Adrenal gland (tissue), 12 donors: ENCODE measurements around the gene PRR3. TPM values are rescaled to one million over a fixed set of nuclear protein-coding genes. Genes with fewer than 3 reads are reported as not detected.

Experiments used
- DNase-seq, 7 donors: peaks; one replicate each; pipeline ENCODE4 v3.0.0-alpha.2; 2019 to 2020
- H3K27ac ChIP-seq, 5 donors: fragments of 200-600 bp; sonication (generic) in 4 of 5; 1 replicate in 3 of 5; 2 replicates in 2 of 5; pipeline versions ENCODE4 v1.5.1 to v1.8.0; 2016 to 2020; ENCODE audit warnings: mild to moderate bottlenecking in 1 of 5
- H3K27me3 ChIP-seq: fragments of 200-600 bp; 2 replicates; pipeline ENCODE4 v1.8.0; 2021
- H3K36me3 ChIP-seq, 2 donors: fragments of 200-600 bp; replicated peaks in 1 of 2; 1 replicate in 1 of 2; 2 replicates in 1 of 2; pipeline versions ENCODE4 v1.5.1 to v1.8.0; 2018 to 2022
- H3K4me1 ChIP-seq, 2 donors: fragments of 200-600 bp; replicated peaks in 1 of 2; 1 replicate in 1 of 2; 2 replicates in 1 of 2; pipeline versions ENCODE4 v1.5.1 to v1.8.0; 2018 to 2021
- H3K4me3 ChIP-seq, 4 donors: fragments of 200-600 bp; sonication (generic) in 3 of 4; one replicate each; pipeline ENCODE4 v1.5.1; 2016 to 2018
- H3K9me3 ChIP-seq, 3 donors: fragments of 200-600 bp; sonication (generic) in 1 of 3; replicated peaks in 1 of 3; 1 replicate in 2 of 3; 2 replicates in 1 of 3; pipeline versions ENCODE4 v1.5.1 to v1.8.0; 2016 to 2021
- CTCF ChIP-seq, 6 experiments: fragments of 450-650 bp in 4 of 6; fragments of 200-600 bp in 2 of 6; sonication (generic) in 1 of 6; IDR thresholded peaks; 1 replicate in 5 of 6; 2 replicates in 1 of 6; pipeline versions ENCODE4 v1.5.1 to v1.8.0; 2016 to 2021; ENCODE audit warnings: antibody characterized with exemption in 6 of 6, mild to moderate bottlenecking in 2 of 6, moderate library complexity in 1 of 6
- POLR2A ChIP-seq, 2 donors: fragments of 450-650 bp; IDR thresholded peaks; one replicate each; pipeline ENCODE4 v1.6.1; 2017; ENCODE audit warnings: antibody characterized with exemption in 2 of 2, mild to moderate bottlenecking in 2 of 2, moderate library complexity in 1 of 2
- WGBS, 4 donors: extraction: QIAGEN DNeasy Blood & Tissue Kit in 2 of 4; methylation state at CpG; one replicate each; pipeline versions ENCODE4 v1.1.5 to v1.1.7; 2013 to 2017; 5-methylcytosine and 5-hydroxymethylcytosine counted together
- intact Hi-C, 2 donors: fragments of 100-400 bp; cut with DNase I; formaldehyde crosslinking; loops; one replicate each; pipeline versions ENCODE4 v1.14.1 to v1.15.0; 2022 to 2023
- polyA plus RNA-seq, 3 donors: library from polyadenylated mRNA; stranded (reverse); fragments of 200-250 nt in 2 of 3; fragments of 350-450 nt in 1 of 3; fragmentation: Illumina TruSeq in 1 of 3; extraction: RNeasy Lipid Tissue Mini Kit (QIAGEN cat#74804) in 1 of 3; gene quantifications; one replicate each; pipeline ENCODE4 v1.2.3, GENCODE V29; 2013 to 2014
- total RNA-seq, 9 donors: library from RNA; depleted of rRNA in 4 of 9; stranded (reverse); fragments of >200 nt in 4 of 9; fragments of 120-200 nt in 1 of 9; fragmentation: NEBNext Ultra II Directional in 1 of 9; extraction: Animal tissue kit (Norgen Biotek cat#: 25700) in 1 of 9; gene quantifications; one replicate each; pipeline versions ENCODE4 v1.1.0 to v1.2.4, GENCODE V29; 2013 to 2023
- donor health status: healthy with polysubstance abuse.
- donor health status: Bipolar disorder and iron deficiency.
- donor health status: DM: yes; HTN: yes; CAD: no.
- donor health status: DM: no; HTN: no; CAD: no.
- donor health status: DM: no; HTN: no; CAD: no.
- donor health status: DM: yes; HTN: yes; CAD: no.

The PRR3 gene
- total and polyA plus RNA-seq, 12 donors, result 1.8 to 25.5 (median 12.1) TPM

- WGBS, 4 donors, result 13 to 20% (median 16%) methylated on average over 33 to 34 of the region's 34 CpGs
- TF ChIP-seq POLR2A (IDR thresholded peaks at IDR 0.05) (peak in 1 of 2 donors; percentile 14), CTCF (IDR thresholded peaks at IDR 0.05) (no peak)
- no peaks in the 10 kb centered on the region for H3K9me3 ChIP-seq
- peak overlapping the region; percentile 95 to 99 (median 95) for H3K27ac ChIP-seq
- intact Hi-C loops, result no loop called here
- no peaks in the 10 kb centered on the region for H3K27me3 ChIP-seq
- peaks cover 0 to 41% of the 10 kb centered on the region in 2 donors for H3K36me3 ChIP-seq
- DNase-seq, result peak; percentile 29 to 79 (median 57)
- H3K4me1 ChIP-seq, result peaks cover 7 to 23% of the 10 kb centered on the region in 2 donors
- peak overlapping the region; percentile 38 to 99 (median 87) for H3K4me3 ChIP-seq
These were observed 1.9 kb upstream of the PRR3 start for GRCh38 chr6:30554962-30555815.

- peak in 1 of 7 donors; percentile 76 for DNase-seq
- Histone ChIP-seq H3K4me1 (peaks cover 7 to 23% of the 10 kb centered on the region in 2 donors), H3K27me3 (no peaks in the 10 kb centered on the region), H3K4me3 (peak overlapping the region; percentile 38 to 99 (median 87)), H3K27ac (peak overlapping the region; percentile 95 to 99 (median 95)), H3K9me3 (no peaks in the 10 kb centered on the region), H3K36me3 (peaks cover 0 to 36% of the 10 kb centered on the region in 2 donors)
- no peak for TF ChIP-seq CTCF (IDR thresholded peaks at IDR 0.05)
- no peak for TF ChIP-seq POLR2A (IDR thresholded peaks at IDR 0.05)
- WGBS, 4 donors, result 0 to 1% (median 0%) methylated on average over 2 to 15 of the region's 15 CpGs
- intact Hi-C loops, result no loop called here
These were observed 1.4 kb upstream of the PRR3 start for GRCh38 chr6:30555816-30556065.

- peaks cover 0 to 31% of the 10 kb centered on the region in 2 donors for H3K36me3 ChIP-seq
- peak within 1 kb of the TSS; percentile 38 to 99 (median 87) for H3K4me3 ChIP-seq
- peak; percentile 55 to 56 for TF ChIP-seq POLR2A (IDR thresholded peaks at IDR 0.05)
- peak in 3 of 6 experiments; percentile 8 to 22 (median 10) for TF ChIP-seq CTCF (IDR thresholded peaks at IDR 0.05)
- H3K9me3 ChIP-seq, result no peaks in the 10 kb centered on the region
- H3K27me3 ChIP-seq, result no peaks in the 10 kb centered on the region
- peak; percentile 94 to 98 (median 96) for DNase-seq
- peak within 1 kb of the TSS; percentile 95 to 99 (median 95) for H3K27ac ChIP-seq
- 0 to 1% (median 1%) methylated on average over 11 to 71 of the region's 71 CpGs for WGBS, 4 donors
- intact Hi-C loops, result no loop called here
- H3K4me1 ChIP-seq, result peaks cover 7 to 23% of the 10 kb centered on the region in 2 donors
These were observed 809 bp upstream of the PRR3 start, which contains the start of gene GNL1 for GRCh38 chr6:30556066-30556905. Gene GNL1, minus strand, starts transcription at chr6:30556489. Its CDS starts 286 bp downstream, at chr6:30556203.

GRCh38 chr6:30557683-30557981 is 537 bp downstream of the PRR3 start:
- intact Hi-C loops, result no loop called here
- peaks cover 7 to 23% of the 10 kb centered on the region in 2 donors for H3K4me1 ChIP-seq
- H3K27me3 ChIP-seq, result no peaks in the 10 kb centered on the region
- WGBS, 4 donors, result 0 to 3% (median 1%) methylated on average over 6 of the region's 6 CpGs
- no peaks in the 10 kb centered on the region for H3K9me3 ChIP-seq
- H3K4me3 ChIP-seq, result peak overlapping the region in 3 of 4 donors; percentile 85 to 99 (median 89)
- TF ChIP-seq POLR2A (IDR thresholded peaks at IDR 0.05), result no peak
- TF ChIP-seq CTCF (IDR thresholded peaks at IDR 0.05), result no peak
- H3K36me3 ChIP-seq, result peaks cover 0 to 31% of the 10 kb centered on the region in 2 donors
- DNase-seq, result no peak
- peak overlapping the region in 4 of 5 donors; percentile 95 to 99 (median 96) for H3K27ac ChIP-seq
